PFSK-1 (cell line): ENCODE results near the gene KPTN.
A peak's percentile ranks its signal among the peaks of the same experiment; 100 is the strongest.

ENCODE experiments used
- FOXP2 ChIP-seq: optimal IDR thresholded peaks from 2 replicates; pipeline ENCODE3; 2011; ENCODE audit warnings: borderline replicate concordance, control low read depth, inconsistent platforms; ENCODE audit not compliant: insufficient read depth; ENCODE audit errors: extremely low read length, extremely low read depth
- POLR2AphosphoS5 ChIP-seq: IDR thresholded peaks from 2 replicates; pipeline ENCODE4 v1.6.1; 2012; ENCODE audit warnings: low read depth, mild to moderate bottlenecking, control low read depth, low read length, moderate library complexity
- REST ChIP-seq, 2 experiments: IDR thresholded peaks; 2 replicates each; pipeline versions ENCODE4 v1.6.1 to v1.8.0; 2011 to 2012; ENCODE audit warnings: low read depth in 2 of 2, low read length in 2 of 2, control low read depth in 1 of 2, inconsistent platforms in 1 of 2, mild to moderate bottlenecking in 1 of 2, moderate library complexity in 1 of 2; ENCODE audit not compliant: insufficient read depth in 1 of 2
- SIN3A ChIP-seq: IDR thresholded peaks from 2 replicates; pipeline ENCODE4 v1.6.1; 2012; ENCODE audit warnings: mild to moderate bottlenecking, low read length, moderate library complexity, borderline replicate concordance; ENCODE audit not compliant: insufficient read depth
- TAF1 ChIP-seq: IDR thresholded peaks from 2 replicates; pipeline ENCODE4 v1.6.1; 2012; ENCODE audit warnings: low read length, control low read depth, borderline replicate concordance; ENCODE audit not compliant: insufficient read depth

Gene KPTN

DNA sequence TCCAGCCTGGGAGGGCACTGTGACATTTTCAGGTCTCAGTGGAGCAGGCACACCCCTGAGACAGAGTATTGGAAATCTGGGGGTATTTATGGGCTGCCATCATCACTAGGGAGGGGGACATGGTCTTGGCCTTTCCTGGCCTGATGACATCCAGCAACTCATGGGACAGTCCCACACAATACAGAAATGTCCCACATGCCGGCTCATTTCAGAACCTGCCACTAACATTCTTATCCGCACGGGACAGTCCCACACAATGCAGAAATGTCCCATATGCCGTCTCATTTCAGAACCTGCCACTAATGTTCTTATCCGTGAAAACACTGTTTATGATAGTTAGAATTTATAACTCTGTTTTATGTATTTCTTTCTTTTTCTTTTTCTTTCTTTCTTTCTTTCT, 22.1 kb downstream of the KPTN start:
- TF ChIP-seq SIN3A (no peak), POLR2AphosphoS5 (no peak), REST (IDR thresholded peaks at IDR 0.05; ENCODE audit: insufficient read depth in 1 of 2, low read depth in 2 of 2, low read length in 2 of 2) (no peak), FOXP2 (no peak), TAF1 (no peak)

DNA sequence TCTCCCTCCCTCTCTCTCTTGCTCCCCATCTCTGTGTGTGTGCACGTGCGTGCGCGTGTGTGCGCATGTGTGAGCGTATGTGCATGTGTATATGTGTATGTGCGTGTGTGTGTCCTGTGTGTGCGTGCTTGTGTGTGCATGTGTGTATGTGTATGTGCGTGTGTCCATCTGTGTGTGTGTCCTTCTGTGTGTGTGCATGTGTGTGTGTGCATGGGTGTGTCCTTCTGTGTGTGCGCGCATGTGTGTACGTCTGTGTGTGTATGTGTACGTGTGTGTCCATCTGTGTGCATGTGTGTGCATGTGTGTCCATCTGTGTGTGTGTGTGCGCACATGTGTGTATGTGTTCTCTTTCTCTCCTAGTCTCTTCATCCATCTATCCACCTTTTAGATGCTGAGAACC, 24.5 kb downstream of the KPTN start:
- TF ChIP-seq REST (IDR thresholded peaks at IDR 0.05; ENCODE audit: insufficient read depth in 1 of 2, low read depth in 2 of 2, low read length in 2 of 2) (no peak), POLR2AphosphoS5 (no peak), SIN3A (no peak), TAF1 (no peak), FOXP2 (no peak)

GRCh38 chr19:47458672-47459071, 25.3 kb downstream of the KPTN start:
- TF ChIP-seq FOXP2 = no peak
- no peak for TF ChIP-seq TAF1
- no peak for TF ChIP-seq REST (IDR thresholded peaks at IDR 0.05; ENCODE audit: insufficient read depth in 1 of 2, low read depth in 2 of 2, low read length in 2 of 2)
- TF ChIP-seq SIN3A = no peak
- TF ChIP-seq POLR2AphosphoS5 = no peak

- TF ChIP-seq FOXP2 (no peak), REST (IDR thresholded peaks at IDR 0.05; ENCODE audit: insufficient read depth in 1 of 2, low read depth in 2 of 2, low read length in 2 of 2) (no peak), SIN3A (no peak), POLR2AphosphoS5 (no peak), TAF1 (no peak)
These were observed 27.1 kb downstream of the KPTN start for GRCh38 chr19:47456721-47457474.

DNA sequence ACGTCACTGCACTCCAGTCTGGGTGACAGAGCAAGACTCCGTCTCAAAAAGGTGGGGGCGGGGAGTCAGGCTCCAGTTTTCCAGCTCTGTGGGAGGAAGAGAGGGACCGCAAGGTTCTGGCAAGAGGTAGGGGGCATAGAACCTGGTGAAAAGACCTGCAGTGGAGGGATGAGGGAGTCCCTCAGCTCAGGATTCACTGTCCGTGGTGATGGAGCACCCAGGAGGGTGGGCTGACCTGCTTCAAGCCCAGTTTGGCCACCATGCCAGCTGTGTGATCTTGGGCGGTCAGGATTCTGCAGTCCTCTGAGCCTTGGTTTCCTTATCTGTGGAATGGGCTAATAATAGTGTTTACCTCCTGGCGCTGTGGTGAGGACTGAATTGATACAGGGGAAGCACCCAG, 33.5 kb downstream of the KPTN start:
- peak in 1 of 2 experiments; percentile 51; a peak in 1 of 4 replicates for TF ChIP-seq REST (IDR thresholded peaks at IDR 0.05; ENCODE audit: insufficient read depth in 1 of 2, low read depth in 2 of 2, low read length in 2 of 2)
- no peak for TF ChIP-seq FOXP2
